Liver (tissue), 3 donors: ENCODE measurements around the gene GALNT17.

Experiments
- CTCF ChIP-seq: fragments of 150-350 bp; IDR thresholded peaks from 2 replicates; pipeline ENCODE4 v1.5.1; 2017; ENCODE audit warnings: improper control_type of control experiment, low read depth, low read length; ENCODE audit not compliant: missing input control
- HNF4A ChIP-seq, 2 donors: conservative IDR thresholded peaks; 2 replicates each; pipeline ENCODE4 v1.6.1; 2016; ENCODE audit warnings: antibody characterized with exemption in 2 of 2, mild to moderate bottlenecking in 2 of 2
- HNF4G ChIP-seq: IDR thresholded peaks from 2 replicates; pipeline ENCODE4 v1.6.1; 2016; ENCODE audit warnings: antibody characterized with exemption
- SP1 ChIP-seq: IDR thresholded peaks from 2 replicates; pipeline ENCODE4 v1.6.1; 2018; ENCODE audit warnings: antibody characterized with exemption, mild to moderate bottlenecking
- YY1 ChIP-seq: IDR thresholded peaks from 2 replicates; pipeline ENCODE4 v1.6.1; 2016; ENCODE audit warnings: antibody characterized with exemption, mild to moderate bottlenecking
- TF ChIP-seq, protein P1 (sequence below): IDR thresholded peaks from 2 replicates; pipeline ENCODE4 v1.6.1; 2016; ENCODE audit warnings: antibody characterized with exemption, mild to moderate bottlenecking
- donor health status: healthy.
- donor health status: healthy.

- TF ChIP-seq CTCF (no peak), YY1 (no peak), HNF4G (no peak), SP1 (no peak), HNF4A (conservative IDR thresholded peaks at IDR 0.05) (no peak)
- TF ChIP-seq, protein P1, sequence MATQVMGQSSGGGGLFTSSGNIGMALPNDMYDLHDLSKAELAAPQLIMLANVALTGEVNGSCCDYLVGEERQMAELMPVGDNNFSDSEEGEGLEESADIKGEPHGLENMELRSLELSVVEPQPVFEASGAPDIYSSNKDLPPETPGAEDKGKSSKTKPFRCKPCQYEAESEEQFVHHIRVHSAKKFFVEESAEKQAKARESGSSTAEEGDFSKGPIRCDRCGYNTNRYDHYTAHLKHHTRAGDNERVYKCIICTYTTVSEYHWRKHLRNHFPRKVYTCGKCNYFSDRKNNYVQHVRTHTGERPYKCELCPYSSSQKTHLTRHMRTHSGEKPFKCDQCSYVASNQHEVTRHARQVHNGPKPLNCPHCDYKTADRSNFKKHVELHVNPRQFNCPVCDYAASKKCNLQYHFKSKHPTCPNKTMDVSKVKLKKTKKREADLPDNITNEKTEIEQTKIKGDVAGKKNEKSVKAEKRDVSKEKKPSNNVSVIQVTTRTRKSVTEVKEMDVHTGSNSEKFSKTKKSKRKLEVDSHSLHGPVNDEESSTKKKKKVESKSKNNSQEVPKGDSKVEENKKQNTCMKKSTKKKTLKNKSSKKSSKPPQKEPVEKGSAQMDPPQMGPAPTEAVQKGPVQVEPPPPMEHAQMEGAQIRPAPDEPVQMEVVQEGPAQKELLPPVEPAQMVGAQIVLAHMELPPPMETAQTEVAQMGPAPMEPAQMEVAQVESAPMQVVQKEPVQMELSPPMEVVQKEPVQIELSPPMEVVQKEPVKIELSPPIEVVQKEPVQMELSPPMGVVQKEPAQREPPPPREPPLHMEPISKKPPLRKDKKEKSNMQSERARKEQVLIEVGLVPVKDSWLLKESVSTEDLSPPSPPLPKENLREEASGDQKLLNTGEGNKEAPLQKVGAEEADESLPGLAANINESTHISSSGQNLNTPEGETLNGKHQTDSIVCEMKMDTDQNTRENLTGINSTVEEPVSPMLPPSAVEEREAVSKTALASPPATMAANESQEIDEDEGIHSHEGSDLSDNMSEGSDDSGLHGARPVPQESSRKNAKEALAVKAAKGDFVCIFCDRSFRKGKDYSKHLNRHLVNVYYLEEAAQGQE, result no peak
These were observed 1.9 kb downstream of the GALNT17 start for GRCh38 chr7:71133856-71134255.
